GM04503 (cell line): ENCODE measurements around the gene IQCC.

Experiments used
- DNase-seq: peaks from one replicate; pipeline ENCODE4 v3.0.0-alpha.2; 2012; ENCODE audit warnings: low read depth

IQCC gene

DNA sequence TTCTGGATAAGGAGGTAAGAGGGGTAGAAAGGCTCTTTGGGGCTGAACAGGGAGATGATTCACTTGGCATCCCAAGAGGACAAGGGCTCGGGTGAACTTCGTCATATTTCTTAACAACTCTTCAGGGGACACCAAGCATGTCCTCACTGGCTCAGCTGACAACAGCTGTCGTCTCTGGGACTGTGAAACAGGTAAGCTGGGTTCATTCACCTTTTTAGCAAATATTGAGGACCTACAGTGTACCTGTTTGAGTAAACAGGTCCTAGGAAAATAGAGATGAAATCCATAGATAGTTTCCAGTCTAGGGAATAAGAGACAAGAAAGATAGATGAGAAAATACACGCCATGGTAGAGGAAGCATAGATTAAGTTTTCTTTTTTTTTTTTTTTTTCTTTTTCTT, 18.8 kb downstream of the IQCC start:
- no peak for DNase-seq

GRCh38 chr1:32228771-32229170, 23.3 kb downstream of the IQCC start:
- DNase-seq = no peak

- no peak for DNase-seq
Measured at GRCh38 chr1:32231843-32232432, 26.5 kb downstream of the IQCC start.

- no peak for DNase-seq
Measured at GRCh38 chr1:32232558-32233304, 27.3 kb downstream of the IQCC start.

- no peak for DNase-seq
Measured at GRCh38 chr1:32234792-32235191, 29.3 kb downstream of the IQCC start.

DNA sequence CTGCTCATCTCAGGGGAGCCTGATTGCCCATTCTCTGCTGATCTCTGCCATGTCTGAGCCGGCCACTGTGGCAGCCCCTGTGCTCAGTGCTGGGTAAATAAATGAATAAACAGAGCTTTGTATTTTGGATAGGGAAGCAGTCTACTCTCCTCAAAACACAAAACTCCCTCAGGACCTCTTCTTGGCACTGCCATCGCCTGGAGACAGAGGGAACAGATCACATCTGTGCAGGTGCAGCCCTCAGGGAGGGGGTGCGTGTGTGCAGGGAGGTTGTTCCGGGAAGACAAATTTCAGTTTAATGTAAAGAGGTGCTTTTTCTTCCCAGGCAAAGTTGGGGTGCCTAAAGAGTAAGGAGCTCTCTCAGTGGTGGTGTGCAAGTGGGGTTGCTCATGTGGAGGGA, 33.9 kb downstream of the IQCC start:
- no peak for DNase-seq

- no peak for DNase-seq
Measured at GRCh38 chr1:32239790-32240139, 34.3 kb downstream of the IQCC start.

- no peak for DNase-seq
Measured at GRCh38 chr1:32240140-32240951, 34.9 kb downstream of the IQCC start.

- no peak for DNase-seq
Measured at GRCh38 chr1:32241001-32241763, 35.7 kb downstream of the IQCC start.

- DNase-seq = no peak
Measured at GRCh38 chr1:32242341-32242851, 36.9 kb downstream of the IQCC start.

DNA sequence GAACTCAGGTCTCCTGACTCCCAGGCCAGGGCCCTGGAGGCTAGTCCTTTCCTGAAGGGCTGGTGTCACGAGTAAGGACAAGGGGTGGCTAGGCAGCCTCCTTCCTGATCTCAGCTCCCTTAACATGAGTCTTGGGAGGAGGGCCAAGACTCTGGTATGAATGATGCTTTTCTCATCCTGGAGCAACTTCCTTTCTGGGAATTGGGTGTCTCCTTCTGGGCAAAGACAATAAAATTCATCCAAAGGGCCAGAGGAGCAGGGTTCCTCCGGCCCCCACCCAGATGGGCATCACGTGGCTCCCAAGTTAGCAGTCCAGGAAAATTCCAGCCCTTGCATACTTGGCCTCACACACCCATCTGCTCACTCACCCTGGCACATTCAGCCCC, 41.4 kb downstream of the IQCC start, which contains the start of gene FAM167B:
Gene FAM167B (plus strand): TSS at position 335 of the 386 bp plus-strand sequence. CDS start 200 bp downstream, outside the sequence.
- DNase-seq = peak; percentile 93

- no peak for DNase-seq
Measured at GRCh38 chr1:32247452-32247851, 42.0 kb downstream of the IQCC start.

DNA sequence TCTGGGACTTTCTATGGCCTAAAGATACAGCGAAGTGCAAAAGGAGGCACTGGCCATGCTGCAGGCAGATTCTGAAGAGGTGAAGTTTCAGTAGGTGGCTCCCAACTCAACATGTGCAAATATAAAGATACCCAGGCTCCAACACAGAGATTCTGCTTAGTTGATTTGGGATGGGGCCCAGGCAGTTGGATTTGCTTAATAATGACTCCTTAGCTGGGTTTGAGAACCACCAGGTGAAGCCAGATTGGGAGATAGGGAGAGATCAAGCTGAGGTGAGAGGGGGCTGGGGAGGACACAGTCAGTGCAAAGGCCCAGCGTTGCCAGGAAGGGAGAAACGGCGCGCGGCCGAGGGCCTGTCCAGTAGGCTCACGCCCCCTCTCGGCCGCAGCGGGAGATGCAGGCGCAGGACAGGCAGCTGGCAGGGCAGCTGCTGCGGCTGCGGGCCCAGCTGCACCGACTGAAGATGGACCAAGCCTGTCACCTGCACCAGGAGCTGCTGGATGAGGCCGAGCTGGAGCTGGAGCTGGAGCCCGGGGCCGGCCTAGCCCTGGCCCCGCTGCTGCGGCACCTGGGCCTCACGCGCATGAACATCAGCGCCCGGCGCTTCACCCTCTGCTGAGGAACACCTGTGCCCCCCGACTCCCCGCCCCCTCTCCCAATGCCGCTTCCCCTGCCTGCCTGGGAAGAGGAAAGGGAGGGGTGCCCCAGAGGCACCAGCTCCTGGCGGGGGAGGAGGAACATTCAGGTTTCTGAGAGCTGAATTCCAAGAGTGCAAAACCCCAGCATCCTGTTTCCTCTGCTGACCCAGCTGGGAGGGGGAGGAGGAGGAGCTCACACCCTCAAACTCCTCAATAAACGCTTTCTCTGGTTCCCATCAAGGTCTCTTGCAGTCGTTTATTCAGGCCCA, 42.8 kb downstream of the IQCC start:
- DNase-seq = no peak

GRCh38 chr1:32249831-32250525, 44.5 kb downstream of the IQCC start:
- DNase-seq = no peak

DNA sequence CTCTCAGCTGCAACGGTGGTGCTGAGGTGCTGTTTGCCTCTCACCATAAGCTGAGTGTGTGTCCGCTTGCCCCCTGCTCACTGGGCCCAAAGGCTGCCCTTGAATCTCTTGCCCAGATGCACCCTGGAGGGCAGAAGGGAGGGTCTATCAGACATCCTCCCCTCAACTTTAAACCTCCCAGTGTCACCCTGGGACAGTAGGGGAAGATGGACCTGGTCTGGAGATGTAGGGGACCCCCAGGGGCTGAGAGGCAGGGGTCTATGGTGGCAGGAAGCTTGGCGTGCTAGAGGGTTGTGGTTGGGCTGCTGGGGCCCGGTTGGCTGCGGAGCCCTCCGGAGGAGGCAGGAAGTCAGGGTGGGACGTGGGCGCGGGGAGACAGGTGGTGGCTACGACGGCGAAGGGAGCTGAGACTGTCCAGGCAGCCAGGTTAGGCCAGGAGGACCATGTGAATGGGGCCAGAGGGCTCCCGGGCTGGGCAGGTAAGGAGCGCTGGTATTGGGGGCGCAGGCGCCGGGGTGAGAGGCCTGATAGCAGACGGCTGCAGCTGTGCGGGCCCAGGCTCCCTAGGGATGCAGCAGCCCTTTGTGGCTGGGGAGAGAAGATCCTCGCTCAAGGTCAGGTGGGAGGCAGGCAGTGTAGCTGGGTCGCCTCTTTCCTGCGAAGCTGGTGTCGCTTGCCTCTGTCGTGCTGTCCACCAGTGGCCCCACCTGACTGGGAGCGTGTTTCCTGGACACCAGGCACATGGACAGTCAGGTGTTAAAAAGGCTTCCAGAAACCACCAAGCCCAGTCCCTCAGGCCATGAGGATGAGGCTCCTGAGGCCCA, 45.6 kb downstream of the IQCC start, which contains the start of gene LCK:
Gene LCK (plus strand): TSS at position 373 of the 824 bp plus-strand sequence. CDS start 23,065 bp downstream, outside the sequence.
- no peak for DNase-seq

DNA sequence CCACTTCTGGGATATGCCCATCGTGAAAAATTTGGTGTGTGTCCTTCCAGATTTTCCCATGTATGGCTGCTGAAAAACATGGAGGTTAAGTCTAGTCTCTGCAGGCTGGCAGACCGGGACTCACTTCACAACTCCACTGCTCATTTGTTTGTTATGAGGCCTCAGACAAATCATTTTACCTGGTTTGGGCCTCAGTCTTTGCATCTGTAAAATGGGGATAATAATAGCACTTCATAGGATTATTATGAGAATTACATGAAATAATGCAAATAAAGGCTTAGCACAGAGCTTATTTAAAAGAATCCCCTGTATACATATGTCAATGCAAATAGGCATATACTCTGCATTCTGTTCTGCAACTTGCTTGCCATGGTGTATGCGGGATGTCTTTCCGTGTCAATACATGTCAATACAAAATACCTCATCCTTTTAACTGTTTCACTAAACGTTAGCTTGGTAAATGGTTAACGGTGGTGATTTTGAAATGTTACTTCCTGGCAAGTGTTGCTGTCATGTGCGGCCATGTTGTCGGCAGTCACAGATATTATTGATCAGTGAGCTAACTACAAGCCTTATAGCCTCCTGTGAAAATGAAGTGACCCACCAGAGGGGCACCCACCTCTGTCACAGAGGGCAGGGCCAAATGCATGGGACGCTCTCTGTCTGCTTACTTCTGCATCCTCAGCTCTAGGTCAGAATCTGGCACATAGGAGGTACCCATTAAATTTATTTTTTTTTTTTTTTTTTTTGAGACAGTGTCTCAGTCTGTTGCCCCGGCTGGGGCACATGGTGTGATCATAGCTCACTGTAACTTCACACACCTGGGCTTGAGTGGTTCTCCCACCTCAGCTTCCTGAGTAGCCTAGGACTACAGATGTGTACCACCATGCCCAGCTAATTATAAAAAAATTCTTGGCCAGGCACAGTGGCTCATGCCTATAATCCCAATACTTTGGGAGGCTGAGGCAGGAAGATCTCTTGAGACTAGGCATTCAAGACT, 49.9 kb downstream of the IQCC start:
- DNase-seq = no peak

- DNase-seq = no peak
Measured at GRCh38 chr1:32256473-32257226, 51.2 kb downstream of the IQCC start.

DNA sequence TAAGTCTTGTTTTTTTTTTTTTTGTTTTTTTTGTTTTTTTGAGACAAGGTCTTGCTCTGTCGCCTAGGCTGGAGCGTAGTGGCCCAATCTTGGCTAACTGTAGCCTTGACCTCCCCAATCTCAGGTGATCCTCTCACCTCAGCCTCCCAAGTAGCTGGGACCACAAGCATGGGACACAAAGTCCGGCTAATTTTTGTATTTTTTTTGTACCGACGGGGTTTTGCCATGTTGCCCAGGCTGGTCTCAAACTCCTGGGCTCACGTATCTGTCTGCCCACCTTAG, 51.7 kb downstream of the IQCC start:
- DNase-seq = no peak
